NCI-H1694 treated with DMSO at 0.1 percent for 48 hours (cell line): ENCODE data around the gene ACVR2A.

ENCODE experiments used
- DNase-seq: peaks from one replicate; lab custom pipeline; 2025; lab: John Stamatoyannopoulos, UW

The ACVR2A gene

DNA sequence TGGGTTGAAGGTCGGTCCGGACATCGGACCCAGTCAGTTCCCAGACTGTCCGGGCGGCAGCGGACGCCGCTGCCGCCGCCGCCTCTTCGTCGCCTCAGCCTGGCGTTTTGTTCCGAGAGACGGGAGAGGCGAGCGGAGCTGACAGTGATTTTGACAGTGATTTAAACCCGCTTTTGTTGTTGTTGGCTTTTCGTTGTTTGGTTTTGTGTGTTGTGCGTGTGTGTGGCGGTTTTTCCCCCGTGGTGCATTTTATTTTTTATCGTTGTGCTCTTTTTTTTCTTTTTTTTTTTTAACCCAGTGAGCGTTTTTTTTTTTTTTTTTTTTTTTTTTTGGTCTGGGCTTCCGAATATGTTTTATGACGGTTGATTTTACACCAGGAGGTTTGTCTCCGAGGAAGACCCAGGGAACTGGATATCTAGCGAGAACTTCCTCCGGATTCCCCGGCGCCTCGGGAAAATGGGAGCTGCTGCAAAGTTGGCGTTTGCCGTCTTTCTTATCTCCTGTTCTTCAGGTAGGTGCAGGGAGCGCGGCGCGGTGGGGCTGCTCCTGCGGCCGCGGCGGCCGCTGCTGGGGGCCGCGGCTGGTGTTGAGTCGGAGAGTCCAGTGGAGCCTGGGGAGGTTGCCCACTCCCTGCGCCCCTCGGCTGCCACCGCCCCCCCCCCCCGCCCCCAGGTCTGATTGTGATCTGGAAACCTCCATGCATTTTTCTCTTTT is at the start of gene ACVR2A:
ACVR2A (plus strand) TSS at position 333 of the 714 bp plus-strand sequence; CDS start at position 457, 124 bp downstream.
- no peak for DNase-seq

- no peak for DNase-seq
Observed at GRCh38 chr2:147800316-147800715, 44.5 kb upstream of the ACVR2A start.

GRCh38 chr2:147806846-147807245 is 38.0 kb upstream of the ACVR2A start:
- DNase-seq = no peak

DNA sequence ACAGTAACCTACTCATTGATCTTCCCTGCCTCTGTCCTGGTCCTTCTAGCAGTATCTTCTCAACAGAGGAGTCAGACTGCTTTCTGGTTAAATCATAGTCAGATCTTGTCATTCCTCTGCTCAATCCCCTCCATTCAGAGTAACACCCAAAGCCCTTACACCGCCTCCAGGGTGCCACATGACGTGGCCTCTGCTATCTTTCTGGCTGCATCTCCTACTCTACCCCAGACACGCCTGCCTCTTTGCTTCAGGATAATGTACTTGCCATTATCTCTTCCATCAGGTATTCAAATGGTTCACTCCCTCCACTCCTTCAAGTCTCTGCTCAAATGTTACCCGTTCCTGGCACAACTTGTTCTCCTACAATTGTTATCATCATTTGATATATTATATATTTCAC is 36.3 kb upstream of the ACVR2A start:
- DNase-seq = no peak

DNA sequence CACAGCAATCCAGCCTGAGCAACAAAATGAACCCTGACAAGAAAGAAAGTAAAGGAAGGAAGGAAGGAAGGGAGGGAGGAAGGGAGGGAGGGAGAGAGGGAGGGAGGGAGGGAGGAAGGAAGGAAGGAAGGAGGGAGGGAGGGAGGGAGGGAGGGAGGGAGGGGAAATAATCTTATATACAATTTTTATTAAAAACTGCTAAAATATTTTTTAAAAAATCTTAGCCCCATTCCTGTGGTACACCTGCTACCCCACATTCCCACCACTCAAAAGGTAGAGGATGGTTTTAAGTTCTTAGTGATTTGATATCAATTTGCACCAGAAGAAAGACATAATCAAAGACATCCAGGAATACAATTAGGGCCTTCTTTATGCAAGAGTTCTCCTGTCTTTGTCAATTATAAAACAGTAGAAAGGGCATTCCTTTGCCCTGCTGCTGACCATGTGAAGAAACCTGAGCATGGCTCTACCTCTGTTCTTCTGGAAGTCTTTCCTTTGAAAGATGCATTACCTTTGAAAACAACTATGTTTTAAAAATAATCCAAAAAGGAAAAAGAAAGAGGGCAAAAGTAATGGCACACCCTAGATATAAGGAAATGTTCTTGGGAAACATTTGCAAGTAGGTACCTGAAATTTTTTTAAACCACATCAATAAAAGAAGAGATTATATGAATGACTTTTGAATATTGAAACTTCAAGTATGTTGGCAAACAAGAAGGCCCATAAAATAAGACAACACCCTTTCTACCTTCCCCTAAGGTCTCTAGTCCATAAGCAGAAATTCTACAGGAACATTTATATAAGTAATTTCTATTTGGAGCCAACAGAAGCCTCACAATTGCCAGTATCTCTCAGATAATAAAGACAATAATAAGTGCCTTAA is 33.7 kb upstream of the ACVR2A start:
- DNase-seq = no peak

DNA sequence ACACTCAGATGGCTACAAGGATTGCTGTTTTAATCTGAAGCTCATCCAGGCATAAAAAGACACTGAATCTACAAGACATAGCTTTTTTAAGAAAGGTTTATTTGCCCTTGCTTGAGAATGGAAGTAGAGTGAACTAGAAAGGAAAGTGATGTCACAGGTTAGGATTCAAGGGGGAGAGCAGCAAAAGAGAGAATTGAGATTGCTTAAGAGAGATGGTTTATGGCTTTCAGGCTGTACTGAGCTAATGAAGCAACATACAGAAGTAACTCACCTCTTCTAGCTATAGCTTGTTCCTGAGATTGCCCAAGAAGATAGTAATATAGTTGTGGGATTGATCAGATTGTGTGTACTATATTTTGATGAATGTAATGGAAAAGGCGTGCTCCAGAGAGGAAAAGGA is 26.1 kb upstream of the ACVR2A start:
- DNase-seq = no peak

DNA sequence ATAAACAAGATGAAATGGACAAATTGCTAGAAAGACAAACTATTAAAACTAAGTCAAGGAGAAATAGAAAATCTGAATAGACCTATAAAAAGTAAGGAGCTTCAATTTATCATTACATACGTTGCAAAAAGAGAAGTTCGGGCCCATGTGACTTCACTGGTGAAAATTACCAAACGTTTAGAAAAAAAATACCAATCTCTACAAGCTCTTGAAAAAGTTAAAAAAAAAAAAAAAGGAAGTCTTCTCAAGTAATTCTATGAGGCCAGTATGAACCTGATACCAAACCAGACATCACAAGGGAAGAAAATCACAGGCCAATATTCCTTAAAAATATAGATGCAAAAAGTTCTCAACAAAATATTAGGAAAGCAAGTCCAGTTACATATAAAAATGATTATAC is 20.2 kb upstream of the ACVR2A start:
- DNase-seq = no peak

GRCh38 chr2:147826278-147827087 is 18.3 kb upstream of the ACVR2A start:
- DNase-seq = no peak

GRCh38 chr2:147827088-147827375 is 17.8 kb upstream of the ACVR2A start:
- no peak for DNase-seq

- no peak for DNase-seq
Observed at GRCh38 chr2:147829106-147829505, 15.7 kb upstream of the ACVR2A start.

GRCh38 chr2:147836099-147836498 is 8.7 kb upstream of the ACVR2A start:
- DNase-seq = no peak

DNA sequence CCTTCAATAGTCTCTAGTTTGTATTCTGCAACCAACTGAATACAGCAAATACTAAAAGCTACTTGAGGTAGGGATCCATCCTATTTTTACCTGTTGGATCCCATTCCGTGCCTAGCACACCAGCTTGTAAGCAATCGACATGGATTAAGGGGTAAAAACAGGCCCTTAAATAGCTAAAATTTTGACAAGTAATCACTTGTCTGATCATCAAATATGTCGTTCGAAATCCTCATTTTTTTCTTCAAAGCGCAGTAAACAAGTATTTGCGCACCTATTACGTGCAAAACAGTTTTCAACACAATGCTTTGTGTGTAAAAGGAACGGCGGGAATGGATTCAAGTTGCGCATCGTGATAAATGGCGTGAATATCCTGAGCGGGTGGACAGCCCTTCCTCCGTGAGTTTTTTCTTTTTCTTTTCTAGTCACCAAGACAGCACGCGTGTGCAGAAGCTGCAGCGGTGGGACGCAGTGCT is 1.4 kb upstream of the ACVR2A start:
- no peak for DNase-seq

GRCh38 chr2:147843864-147844696 is 749 bp upstream of the ACVR2A start:
- peak; percentile 56 for DNase-seq

- peak; percentile 20 for DNase-seq
Observed at GRCh38 chr2:147845411-147845971, 662 bp downstream of the ACVR2A start.

DNA sequence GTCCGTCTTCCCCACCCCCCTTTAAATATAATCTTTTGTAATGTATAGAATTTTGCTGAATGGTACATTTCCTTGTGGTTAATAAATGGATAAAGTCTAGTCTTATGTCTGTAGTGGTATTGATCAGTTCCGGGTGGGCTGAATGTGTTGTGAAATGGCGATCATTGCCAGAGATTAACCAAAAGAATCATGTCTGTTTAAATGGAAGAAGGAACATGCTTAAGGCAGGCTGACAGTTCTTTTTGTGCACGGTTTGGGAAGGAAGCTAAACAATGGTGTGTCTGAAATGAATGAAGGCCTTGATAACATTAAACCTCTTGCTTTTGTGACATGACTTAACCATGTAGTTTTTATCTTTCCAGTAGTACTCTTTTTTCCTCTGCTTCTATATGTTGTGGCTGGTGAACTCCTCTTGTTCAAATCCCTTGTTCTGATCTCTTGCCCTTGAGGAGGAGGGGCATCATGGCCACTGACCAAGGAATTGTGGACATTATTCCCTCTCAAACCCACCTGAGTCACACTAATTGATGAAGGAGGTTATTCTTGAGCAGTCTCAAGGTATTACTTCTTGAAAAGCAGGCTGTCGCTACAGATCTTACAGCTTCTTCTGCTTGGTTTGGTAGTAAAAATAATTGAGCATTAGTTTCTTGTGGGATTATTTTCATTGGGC is 1.7 kb downstream of the ACVR2A start:
- no peak for DNase-seq

DNA sequence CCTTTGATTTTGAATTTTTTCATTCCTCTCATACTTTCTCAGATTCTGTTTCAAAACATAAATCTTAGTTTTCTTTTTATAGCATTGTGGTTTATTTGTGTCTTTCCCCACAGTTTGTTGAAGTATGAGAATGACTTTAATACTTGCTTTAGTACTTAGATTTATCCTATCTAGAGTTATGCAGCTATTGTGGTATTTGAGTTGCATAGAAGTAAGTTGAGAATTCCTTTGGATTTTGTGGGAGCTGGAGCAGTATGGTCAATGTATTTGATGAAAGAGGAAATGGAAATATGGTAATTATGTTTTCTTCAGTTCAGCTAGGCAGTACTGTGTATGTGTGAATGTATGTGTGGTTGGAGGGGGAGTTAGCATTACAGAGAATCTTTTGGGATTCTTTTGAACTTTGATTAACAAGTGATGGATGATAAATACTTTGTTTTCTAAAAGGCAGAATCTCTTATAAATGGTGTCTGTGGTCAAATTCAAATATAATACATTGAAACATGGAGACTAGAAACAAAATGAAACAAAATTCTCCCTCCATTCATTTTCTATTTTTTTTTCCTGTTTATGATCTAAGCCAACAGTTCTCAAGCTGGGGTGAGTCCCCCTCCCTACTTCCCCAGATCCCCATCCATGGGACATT is 3.0 kb downstream of the ACVR2A start:
- no peak for DNase-seq

- DNase-seq = no peak
Observed at GRCh38 chr2:147850838-147851237, 6.0 kb downstream of the ACVR2A start.

GRCh38 chr2:147851244-147851930 is 6.6 kb downstream of the ACVR2A start:
- no peak for DNase-seq

DNA sequence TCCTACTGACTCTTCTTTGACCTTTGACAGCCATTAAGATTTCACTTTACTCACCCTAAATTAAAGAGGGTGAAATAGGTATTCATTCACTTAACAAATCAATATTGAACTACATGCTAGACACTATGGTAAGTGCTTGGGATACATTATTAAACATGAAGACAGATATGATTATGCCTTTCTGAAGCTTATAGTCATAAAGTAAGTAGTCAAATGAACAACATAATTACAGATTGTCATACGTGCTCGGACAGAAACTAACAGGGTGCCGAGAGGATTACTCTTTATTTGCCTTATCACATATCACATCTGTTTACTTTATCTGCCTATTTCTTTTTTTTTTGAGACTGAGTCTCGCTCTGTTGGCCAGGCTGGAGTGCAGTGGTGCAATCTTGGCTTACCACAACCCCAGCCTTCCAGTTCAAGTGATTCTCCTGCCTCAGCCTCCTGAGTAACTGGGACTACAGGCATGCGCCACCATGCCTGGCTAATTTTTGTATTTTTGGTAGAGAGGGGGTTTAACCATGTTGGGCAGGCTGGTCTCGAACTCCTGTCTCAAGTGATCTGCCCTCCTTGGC is 9.8 kb downstream of the ACVR2A start:
- no peak for DNase-seq
